A673 (cell line): ENCODE data around the gene APOC4. TPM values are rescaled to one million over a fixed set of nuclear protein-coding genes. Genes with fewer than 3 reads are reported as not detected.

Experiments
- BruUV-seq: library from RNA; stranded (reverse); fragments of 400-500 nt; replicated peaks from 2 replicates; lab custom pipeline; 2021; lab: Mats Ljungman, UMichigan
- CTCF ChIA-PET: fragments of 300-600 bp; sonication (Branson Sonifier 250); formaldehyde crosslinking; loops from one replicate; lab custom pipeline; 2022; ENCODE audit warnings: antibody characterized with exemption; lab: Charles Lee
- POLR2A ChIA-PET: fragments of 300-600 bp; sonication (Branson Sonifier 250); formaldehyde crosslinking; loops from one replicate; lab custom pipeline; 2022; ENCODE audit warnings: antibody characterized with exemption; ENCODE audit not compliant: low non-redundant PET; lab: Charles Lee
- DNase-seq: peaks from one replicate; pipeline ENCODE4 v3.0.0-alpha.2; 2015; ENCODE audit warnings: low spot score
- H3K27ac ChIP-seq: fragments of 200-600 bp; sonication (generic); 2 replicates; pipeline ENCODE4 v1.5.1; 2016; ENCODE audit warnings: mixed run types, low read depth, mild to moderate bottlenecking, mixed read lengths, antibody characterized with exemption, low read length; ENCODE audit not compliant: poor library complexity, severe bottlenecking
- H3K27me3 ChIP-seq: fragments of 200-600 bp; sonication (generic); replicated peaks from 2 replicates; pipeline ENCODE4 v1.6.1; 2017; ENCODE audit warnings: mixed run types, low read depth, mild to moderate bottlenecking, mixed read lengths, antibody characterized with exemption, low read length; ENCODE audit not compliant: insufficient read depth, poor library complexity
- H3K36me3 ChIP-seq: fragments of 200-600 bp; sonication (generic); 2 replicates; pipeline ENCODE4 v1.6.1; 2016; ENCODE audit warnings: mixed run types, mild to moderate bottlenecking, mixed read lengths, antibody characterized with exemption, low read length; ENCODE audit not compliant: insufficient read depth, poor library complexity, severe bottlenecking
- H3K4me1 ChIP-seq: fragments of 200-600 bp; sonication (generic); 2 replicates; pipeline ENCODE4 v1.6.1; 2017; ENCODE audit warnings: mixed run types, mild to moderate bottlenecking, mixed read lengths, antibody characterized with exemption, low read length; ENCODE audit not compliant: insufficient read depth, poor library complexity, severe bottlenecking
- H3K4me3 ChIP-seq: fragments of 200-600 bp; sonication (generic); 2 replicates; pipeline ENCODE4 v1.5.1; 2016; ENCODE audit warnings: low read depth, mixed run types, mild to moderate bottlenecking, mixed read lengths, low read length; ENCODE audit not compliant: poor library complexity, severe bottlenecking
- H3K9me3 ChIP-seq: fragments of 200-600 bp; sonication (generic); 2 replicates; pipeline ENCODE4 v1.6.1; 2016; ENCODE audit warnings: mixed run types, low read depth, mild to moderate bottlenecking, mixed read lengths, antibody characterized with exemption, low read length; ENCODE audit not compliant: poor library complexity, severe bottlenecking
- EZH2 ChIP-seq: fragments of 200-600 bp; sonication (generic); IDR thresholded peaks from 2 replicates; pipeline ENCODE4 v1.6.1; 2017; ENCODE audit warnings: borderline replicate concordance, low read depth, mild to moderate bottlenecking, mixed read lengths, antibody characterized with exemption, low read length; ENCODE audit not compliant: poor library complexity, severe bottlenecking
- intact Hi-C: fragments of 100-400 bp; cut with micrococcal nuclease; formaldehyde crosslinking; loops from one replicate; pipeline ENCODE4 v1.10.0; 2022; ENCODE audit not compliant: unreplicated experiment
- total RNA-seq: library from RNA; stranded (reverse); gene quantifications from 2 replicates; pipeline ENCODE4 v1.2.3, GENCODE V29; 2021
- TF ChIP-seq, protein P1 (sequence below): fragments of 300-800, 200-600 bp; sonication (generic); conservative IDR thresholded peaks from 2 replicates; pipeline ENCODE4 v1.5.1; 2017; ENCODE audit warnings: low read depth, mild to moderate bottlenecking, antibody characterized with exemption, low read length, moderate library complexity, mixed read lengths

APOC4 gene
- total RNA-seq, 1 experiment from 2014 or later = not detected

DNA sequence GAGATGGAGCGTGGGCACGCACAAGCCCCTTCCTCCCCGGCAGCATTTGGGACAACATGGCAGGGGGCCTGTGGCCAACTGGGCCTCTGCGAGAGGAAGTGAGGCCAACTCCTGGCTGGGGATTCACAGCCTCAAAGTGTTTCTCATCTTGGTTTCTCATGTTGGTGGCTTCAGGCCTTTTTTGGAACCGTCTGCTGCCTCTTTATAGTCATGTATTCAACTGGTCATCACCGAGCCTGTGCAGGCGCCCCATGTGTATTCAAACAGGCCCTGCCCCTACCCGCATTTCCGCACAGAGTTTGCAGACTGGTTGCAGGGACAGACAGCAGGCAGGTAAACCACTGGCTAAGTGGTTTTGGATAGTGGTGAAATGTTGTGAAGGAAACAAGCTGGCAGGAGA, 42.0 kb downstream of the APOC4 start:
- TF ChIP-seq EZH2 = no peak
- TF ChIP-seq, protein P1, sequence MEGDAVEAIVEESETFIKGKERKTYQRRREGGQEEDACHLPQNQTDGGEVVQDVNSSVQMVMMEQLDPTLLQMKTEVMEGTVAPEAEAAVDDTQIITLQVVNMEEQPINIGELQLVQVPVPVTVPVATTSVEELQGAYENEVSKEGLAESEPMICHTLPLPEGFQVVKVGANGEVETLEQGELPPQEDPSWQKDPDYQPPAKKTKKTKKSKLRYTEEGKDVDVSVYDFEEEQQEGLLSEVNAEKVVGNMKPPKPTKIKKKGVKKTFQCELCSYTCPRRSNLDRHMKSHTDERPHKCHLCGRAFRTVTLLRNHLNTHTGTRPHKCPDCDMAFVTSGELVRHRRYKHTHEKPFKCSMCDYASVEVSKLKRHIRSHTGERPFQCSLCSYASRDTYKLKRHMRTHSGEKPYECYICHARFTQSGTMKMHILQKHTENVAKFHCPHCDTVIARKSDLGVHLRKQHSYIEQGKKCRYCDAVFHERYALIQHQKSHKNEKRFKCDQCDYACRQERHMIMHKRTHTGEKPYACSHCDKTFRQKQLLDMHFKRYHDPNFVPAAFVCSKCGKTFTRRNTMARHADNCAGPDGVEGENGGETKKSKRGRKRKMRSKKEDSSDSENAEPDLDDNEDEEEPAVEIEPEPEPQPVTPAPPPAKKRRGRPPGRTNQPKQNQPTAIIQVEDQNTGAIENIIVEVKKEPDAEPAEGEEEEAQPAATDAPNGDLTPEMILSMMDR = no peak
- no peak for DNase-seq
- ChIA-PET POLR2A (no interaction called here), CTCF (no interaction called here)
- Histone ChIP-seq H3K4me3 (no peak overlapping the region), H3K9me3 (no peaks in the 10 kb centered on the region), H3K4me1 (no peaks in the 10 kb centered on the region), H3K36me3 (peaks cover 21% of the 10 kb centered on the region), H3K27ac (no peak overlapping the region), H3K27me3 (no peaks in the 10 kb centered on the region)
- BruUV-seq = no TSS peak
- intact Hi-C loops = no loop called here

DNA sequence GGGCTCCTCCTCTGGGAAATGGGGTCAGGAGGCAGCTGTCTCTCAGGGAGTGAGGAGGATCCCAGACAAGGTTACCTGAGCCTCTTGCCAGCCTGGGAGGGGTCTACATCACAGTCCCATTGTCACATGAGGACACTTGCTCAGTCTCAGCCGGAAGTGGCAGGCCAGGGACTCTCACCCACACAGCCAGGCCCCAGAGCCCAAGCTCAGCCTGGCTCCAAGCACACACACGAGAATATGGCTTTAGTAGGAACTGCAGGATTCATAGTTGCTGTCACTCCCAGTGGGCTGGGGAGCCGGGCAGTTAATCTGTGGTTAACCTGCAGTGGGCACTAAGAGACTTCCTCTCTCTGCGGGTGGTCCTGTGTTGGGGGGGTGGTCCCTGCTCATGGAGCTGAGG, 43.4 kb downstream of the APOC4 start:
- Histone ChIP-seq H3K9me3 (no peaks in the 10 kb centered on the region), H3K4me3 (no peak overlapping the region), H3K27me3 (no peaks in the 10 kb centered on the region), H3K4me1 (no peaks in the 10 kb centered on the region), H3K36me3 (peaks cover 20% of the 10 kb centered on the region), H3K27ac (no peak overlapping the region)
- ChIA-PET POLR2A (no interaction called here), CTCF (no interaction called here)
- intact Hi-C loops = no loop called here
- BruUV-seq = no TSS peak
- TF ChIP-seq EZH2 = no peak
- TF ChIP-seq, protein P1 = no peak
- DNase-seq = no peak

DNA sequence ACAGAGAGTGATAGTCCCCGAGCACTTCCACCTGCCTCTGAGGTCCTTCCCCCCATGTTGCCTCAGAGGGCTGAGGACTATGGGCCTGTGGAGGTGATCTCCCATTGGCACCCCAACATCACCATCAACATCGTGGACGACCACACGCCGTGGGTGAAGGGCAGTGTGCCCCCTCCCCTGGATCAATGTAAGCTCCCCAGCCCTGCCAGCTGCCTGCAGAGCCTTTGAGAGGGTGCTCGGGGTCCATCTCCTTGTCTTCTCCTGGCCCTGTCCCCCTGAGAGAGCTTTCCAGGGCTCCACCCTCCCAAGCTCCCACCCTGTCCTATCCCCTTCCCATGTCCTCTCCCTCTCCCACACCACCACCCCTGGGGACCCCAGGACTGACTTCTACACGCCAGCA, 44.4 kb downstream of the APOC4 start:
- H3K27me3 ChIP-seq = no peaks in the 10 kb centered on the region
- no peak overlapping the region for H3K4me3 ChIP-seq
- POLR2A ChIA-PET = no interaction called here
- no peak overlapping the region for H3K27ac ChIP-seq
- TF ChIP-seq, protein P1 = no peak
- no peak for TF ChIP-seq EZH2
- intact Hi-C loops = no loop called here
- no peak for DNase-seq
- no peaks in the 10 kb centered on the region for H3K4me1 ChIP-seq
- CTCF ChIA-PET = no interaction called here
- no peaks in the 10 kb centered on the region for H3K9me3 ChIP-seq
- H3K36me3 ChIP-seq = peaks cover 28% of the 10 kb centered on the region
- no TSS peak for BruUV-seq
